HEK293 (cell line): ENCODE results near the gene NIN.

Experiments
- CTCF ChIA-PET: fragments of 350-600 bp; formaldehyde crosslinking; extraction: SDS; loops from one replicate; lab custom pipeline; 2021; ENCODE audit warnings: antibody characterized with exemption; lab: Yijun Ruan, JAX
- POLR2A ChIA-PET: fragments of 300-600 bp; formaldehyde crosslinking; extraction: SDS; loops from one replicate; lab custom pipeline; 2020; ENCODE audit warnings: antibody characterized with exemption, inconsistent platforms; lab: Yijun Ruan, JAX
- H3K27ac ChIP-seq: fragments of 200-500 bp; sonication (Bioruptor generic); 2 replicates; pipeline ENCODE4 v1.5.1; 2014; ENCODE audit warnings: low read depth, low read length, control low read depth, inconsistent platforms; ENCODE audit errors: extremely low read depth
- H3K36me3 ChIP-seq, 2 experiments: fragments of 200-500 bp in 1 of 2; sonication (Bioruptor generic) in 1 of 2; 1 replicate in 1 of 2; 2 replicates in 1 of 2; pipeline ENCODE4 v1.5.1; 2014 to 2017; ENCODE audit warnings: inconsistent platforms in 2 of 2, low read length in 2 of 2; ENCODE audit not compliant: control insufficient read depth in 2 of 2, insufficient read depth in 1 of 2
- H3K4me1 ChIP-seq: fragments of 200-500 bp; sonication (Bioruptor generic); 2 replicates; pipeline ENCODE4 v1.5.1; 2014; ENCODE audit warnings: mild to moderate bottlenecking, low read length, inconsistent platforms; ENCODE audit not compliant: control insufficient read depth, insufficient read depth
- H3K4me3 ChIP-seq: 2 replicates; pipeline ENCODE4 v1.5.1; 2011; ENCODE audit warnings: low read depth, mild to moderate bottlenecking, control low read depth, low read length, moderate library complexity
- H3K9me3 ChIP-seq: fragments of 200-500 bp; sonication (Bioruptor generic); 2 replicates; pipeline ENCODE4 v1.5.1; 2014; ENCODE audit warnings: low read depth, low read length, inconsistent platforms; ENCODE audit not compliant: control insufficient read depth, insufficient read depth
- GLIS2 ChIP-seq: fragments of 450-650 bp; formaldehyde crosslinking; IDR thresholded peaks from 2 replicates; pipeline ENCODE4 v1.5.1; 2016; ENCODE audit warnings: missing biosample characterization, missing genetic modification characterization
- ZBTB44 ChIP-seq: fragments of 450-650 bp; IDR thresholded peaks from 2 replicates; pipeline ENCODE4 v1.5.1; 2018; ENCODE audit warnings: missing biosample characterization, mild to moderate bottlenecking, missing genetic modification characterization
- ZNF138 ChIP-seq: fragments of 450-650 bp; formaldehyde crosslinking; IDR thresholded peaks from 2 replicates; pipeline ENCODE4 v1.5.1; 2016; ENCODE audit warnings: missing biosample characterization, missing genetic modification characterization, borderline replicate concordance
- ZNF169 ChIP-seq: fragments of 450-650 bp; formaldehyde crosslinking; IDR thresholded peaks from 2 replicates; pipeline ENCODE4 v1.5.1; 2016; ENCODE audit warnings: missing biosample characterization, missing genetic modification characterization
- ZNF280D ChIP-seq: fragments of 450-650 bp; formaldehyde crosslinking; IDR thresholded peaks from 2 replicates; pipeline ENCODE4 v1.5.1; 2016; ENCODE audit warnings: missing biosample characterization, missing genetic modification characterization
- ZNF311 ChIP-seq: fragments of 450-650 bp; formaldehyde crosslinking; IDR thresholded peaks from 2 replicates; pipeline ENCODE4 v1.5.1; 2017; ENCODE audit warnings: missing biosample characterization, missing genetic modification characterization, borderline replicate concordance
- ZNF324 ChIP-seq: fragments of 450-650 bp; formaldehyde crosslinking; IDR thresholded peaks from 2 replicates; pipeline ENCODE4 v1.5.1; 2016; ENCODE audit warnings: missing biosample characterization, missing genetic modification characterization
- ZNF529 ChIP-seq: fragments of 450-650 bp; formaldehyde crosslinking; IDR thresholded peaks from 2 replicates; pipeline ENCODE4 v1.5.1; 2017; ENCODE audit warnings: missing genetic modification characterization, missing biosample characterization; ENCODE audit not compliant: insufficient replicate concordance
- ZNF639 ChIP-seq: fragments of 450-650 bp; formaldehyde crosslinking; IDR thresholded peaks from 2 replicates; pipeline ENCODE4 v1.5.1; 2016; ENCODE audit warnings: missing biosample characterization, missing genetic modification characterization
- ZNF660 ChIP-seq: fragments of 450-650 bp; IDR thresholded peaks from 2 replicates; pipeline ENCODE4 v1.5.1; 2018; ENCODE audit warnings: missing biosample characterization, mild to moderate bottlenecking, missing genetic modification characterization
- ZNF777 ChIP-seq: fragments of 450-650 bp; formaldehyde crosslinking; IDR thresholded peaks from 2 replicates; pipeline ENCODE4 v1.5.1; 2017; ENCODE audit warnings: missing biosample characterization, missing genetic modification characterization, borderline replicate concordance
- TF ChIP-seq, protein P1 (sequence below): fragments of 450-650 bp; formaldehyde crosslinking; IDR thresholded peaks from 2 replicates; pipeline ENCODE4 v1.5.1; 2016; ENCODE audit warnings: missing biosample characterization, missing genetic modification characterization
- TF ChIP-seq, protein P2 (sequence below): fragments of 450-650 bp; formaldehyde crosslinking; IDR thresholded peaks from 2 replicates; pipeline ENCODE4 v1.5.1; 2016; ENCODE audit warnings: missing biosample characterization, missing genetic modification characterization

Gene NIN

DNA sequence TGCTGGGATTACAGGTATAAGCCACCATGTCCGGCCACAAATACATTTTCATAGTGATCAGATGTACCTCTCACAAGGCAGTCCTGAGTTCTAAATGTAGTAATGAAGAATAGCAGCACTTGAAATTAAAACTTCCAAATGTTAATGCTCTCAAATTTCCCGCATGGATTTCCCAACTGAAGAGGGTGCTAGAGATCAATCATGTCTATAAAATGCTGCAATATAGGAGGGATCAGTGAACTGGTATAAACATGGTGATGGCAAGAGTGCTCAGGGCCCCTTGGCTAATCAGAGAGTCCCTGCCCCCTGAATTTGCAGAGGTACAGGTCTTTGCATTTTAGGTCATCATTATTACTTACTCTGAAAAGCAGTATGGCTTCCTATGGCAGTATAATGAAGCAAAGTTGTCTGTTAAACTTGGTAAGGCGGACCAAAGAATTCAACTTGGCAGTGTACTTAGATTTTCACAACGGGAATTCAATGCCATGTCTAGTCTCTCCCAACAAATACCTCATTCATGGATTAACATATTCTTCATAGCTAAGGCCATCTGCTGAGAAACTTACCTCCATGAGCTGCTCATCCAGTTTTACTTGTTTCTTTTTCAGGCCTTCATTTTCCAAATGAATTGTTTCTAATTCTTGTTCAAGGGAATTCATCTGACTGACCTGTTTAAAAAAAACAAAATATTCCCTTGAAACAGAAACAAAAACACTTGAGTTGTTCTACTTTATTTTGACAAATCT, 95.8 kb downstream of the NIN start:
- no peak overlapping the region for H3K27ac ChIP-seq
- CTCF ChIA-PET, result interaction anchor here (0.9 kb wide), 1 partner anchor 20 kb away, joined by 5 read pairs; no protein-coding TSS in a partner anchor
- TF ChIP-seq ZNF280D (tag by site-specific recombination), result no peak
- TF ChIP-seq GLIS2, result no peak
- no peak for TF ChIP-seq ZNF660 (tag by site-specific recombination)
- no peak for TF ChIP-seq ZNF639 (tag by site-specific recombination)
- TF ChIP-seq, protein P1, sequence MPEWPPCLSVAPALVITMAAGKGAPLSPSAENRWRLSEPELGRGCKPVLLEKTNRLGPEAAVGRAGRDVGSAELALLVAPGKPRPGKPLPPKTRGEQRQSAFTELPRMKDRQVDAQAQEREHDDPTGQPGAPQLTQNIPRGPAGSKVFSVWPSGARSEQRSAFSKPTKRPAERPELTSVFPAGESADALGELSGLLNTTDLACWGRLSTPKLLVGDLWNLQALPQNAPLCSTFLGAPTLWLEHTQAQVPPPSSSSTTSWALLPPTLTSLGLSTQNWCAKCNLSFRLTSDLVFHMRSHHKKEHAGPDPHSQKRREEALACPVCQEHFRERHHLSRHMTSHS (tag by site-specific recombination), result no peak
- POLR2A ChIA-PET, result no interaction called here
- H3K9me3 ChIP-seq, result no peaks in the 10 kb centered on the region
- H3K36me3 ChIP-seq, result peaks cover 39 to 47% of the 10 kb centered on the region in 2 experiments
- no peak overlapping the region for H3K4me3 ChIP-seq
- 0 out of 2 replicates have a peak, but pooled peaks cover 3% of the 10 kb centered on the region for H3K4me1 ChIP-seq

GRCh38 chr14:50733494-50733893, 97.5 kb downstream of the NIN start:
- H3K4me1 ChIP-seq, result 0 out of 2 replicates have a peak, but pooled peaks cover 3% of the 10 kb centered on the region
- H3K36me3 ChIP-seq, result peaks cover 43 to 55% of the 10 kb centered on the region in 2 experiments
- POLR2A ChIA-PET, result interaction anchor here (0.6 kb wide), 1 partner anchor 19 kb away, joined by 3 read pairs; no protein-coding TSS in a partner anchor
- no peak overlapping the region for H3K27ac ChIP-seq
- CTCF ChIA-PET, result interaction anchor here (0.7 to 1.1 kb wide), 2 partner anchors 19 to 26 kb away, joined by 3 read pairs; no protein-coding TSS in a partner anchor
- H3K4me3 ChIP-seq, result no peak overlapping the region
- no peaks in the 10 kb centered on the region for H3K9me3 ChIP-seq
- TF ChIP-seq ZNF138 (no peak), ZNF639 (tag by site-specific recombination) (no peak), ZNF777 (no peak), ZNF169 (tag by site-specific recombination) (no peak), ZNF324 (tag by site-specific recombination) (no peak), ZBTB44 (no peak), ZNF529 (tag by site-specific recombination) (no peak), ZNF311 (tag by site-specific recombination) (no peak)
- TF ChIP-seq, protein P2, sequence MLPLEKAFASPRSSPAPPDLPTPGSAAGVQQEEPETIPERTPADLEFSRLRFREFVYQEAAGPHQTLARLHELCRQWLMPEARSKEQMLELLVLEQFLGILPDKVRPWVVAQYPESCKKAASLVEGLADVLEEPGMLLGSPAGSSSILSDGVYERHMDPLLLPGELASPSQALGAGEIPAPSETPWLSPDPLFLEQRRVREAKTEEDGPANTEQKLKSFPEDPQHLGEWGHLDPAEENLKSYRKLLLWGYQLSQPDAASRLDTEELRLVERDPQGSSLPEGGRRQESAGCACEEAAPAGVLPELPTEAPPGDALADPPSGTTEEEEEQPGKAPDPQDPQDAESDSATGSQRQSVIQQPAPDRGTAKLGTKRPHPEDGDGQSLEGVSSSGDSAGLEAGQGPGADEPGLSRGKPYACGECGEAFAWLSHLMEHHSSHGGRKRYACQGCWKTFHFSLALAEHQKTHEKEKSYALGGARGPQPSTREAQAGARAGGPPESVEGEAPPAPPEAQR (tag by site-specific recombination), result no peak
